OCI-LY7 (cell line): ENCODE data around the gene RPL22.

Experiments used
- CTCF ChIP-seq: fragments of 200-600 bp; sonication (generic); conservative IDR thresholded peaks from 2 replicates; pipeline ENCODE4 v1.5.1; 2014; ENCODE audit warnings: mild to moderate bottlenecking, antibody characterized with exemption, low read length, moderate library complexity, mixed read lengths
- EZH2phosphoT487 ChIP-seq: fragments of 200-600 bp; sonication (generic); IDR thresholded peaks from 2 replicates; pipeline ENCODE4 v1.6.1; 2018; ENCODE audit warnings: low read depth, borderline replicate concordance, mild to moderate bottlenecking, mixed run types, antibody characterized with exemption, low read length, moderate library complexity, mixed read lengths

GRCh38 chr1:6234502-6235295, 35.3 kb upstream of the RPL22 start:
- TF ChIP-seq CTCF (no peak), EZH2phosphoT487 (no peak)
